Endothelial cell of umbilical vein (primary cell): ENCODE measurements around the gene PTPRD. TPM values are rescaled to one million over a fixed set of nuclear protein-coding genes. Genes with fewer than 3 reads are reported as not detected.

Experiments used
- BruUV-seq: library from RNA; stranded (reverse); fragments of 400-500 nt; replicated peaks from 2 replicates; lab custom pipeline; 2021; lab: Mats Ljungman, UMichigan
- CTCF ChIA-PET: fragments of 300-600, 350-600 bp; sonication (Branson Sonifier 250); formaldehyde crosslinking; loops from one replicate; lab custom pipeline; 2021; ENCODE audit warnings: antibody characterized with exemption, inconsistent platforms; lab: Charles Lee
- POLR2A ChIA-PET: fragments of 300-600, 350-600 bp; sonication (Branson Sonifier 250); formaldehyde crosslinking; loops from one replicate; lab custom pipeline; 2021; ENCODE audit warnings: antibody characterized with exemption, inconsistent platforms; lab: Charles Lee
- DNase-seq: peaks from one replicate; pipeline ENCODE4 v3.0.0-alpha.2; 2011; ENCODE audit warnings: low read depth, low spot score
- FAIRE-seq: peaks from 2 replicates; lab custom pipeline; 2011; peaks lifted over from hg19 to GRCh38; lab: Jason Lieb, UNC
- H2AFZ ChIP-seq: 2 replicates; pipeline ENCODE4 v1.6.0; 2012; ENCODE audit warnings: low read depth, low read length, control low read depth, inconsistent platforms
- H3K27ac ChIP-seq: 2 replicates; pipeline ENCODE4 v1.5.1; 2011; ENCODE audit warnings: low read depth, mild to moderate bottlenecking, control low read depth, low read length, moderate library complexity; ENCODE audit not compliant: insufficient read depth
- H3K27me3 ChIP-seq, 2 experiments: 2 replicates each; pipeline versions ENCODE4 v1.6.0 to v1.6.1; 2011; ENCODE audit warnings: low read length in 2 of 2, mixed read lengths in 1 of 2; ENCODE audit not compliant: control insufficient read depth in 2 of 2, insufficient read depth in 2 of 2
- H3K36me3 ChIP-seq, 2 experiments: 2 replicates in 1 of 2; 3 replicates in 1 of 2; pipeline ENCODE4 v1.5.1; 2011; ENCODE audit warnings: low read length in 2 of 2, mild to moderate bottlenecking in 1 of 2, moderate library complexity in 1 of 2; ENCODE audit not compliant: control insufficient read depth in 2 of 2, insufficient read depth in 2 of 2; ENCODE audit errors: extremely low read depth in 1 of 2
- H3K4me1 ChIP-seq: 3 replicates; pipeline ENCODE4 v1.5.1; 2011; ENCODE audit warnings: mild to moderate bottlenecking, low read length; ENCODE audit not compliant: control insufficient read depth, insufficient read depth; ENCODE audit errors: extremely low read depth
- H3K4me2 ChIP-seq: 2 replicates; pipeline ENCODE4 v1.6.1; 2011; ENCODE audit warnings: low read length, control low read depth, mixed read lengths; ENCODE audit not compliant: insufficient read depth
- H3K4me3 ChIP-seq, 3 experiments: fragments of 200-600 bp in 1 of 3; sonication (generic), shearing (Covaris generic) in 1 of 3; replicated peaks in 1 of 3; 2 replicates each; pipeline ENCODE4 v1.5.1; 2011 to 2016; ENCODE audit warnings: control low read depth in 3 of 3, low read length in 3 of 3, mild to moderate bottlenecking in 2 of 3, inconsistent platforms in 1 of 3, low read depth in 1 of 3, moderate library complexity in 1 of 3; ENCODE audit not compliant: insufficient read depth in 1 of 3
- H3K79me2 ChIP-seq: 2 replicates; pipeline ENCODE4 v1.6.0; 2012; ENCODE audit warnings: low read length, inconsistent platforms; ENCODE audit not compliant: control insufficient read depth, insufficient read depth
- H3K9ac ChIP-seq: replicated peaks from 2 replicates; pipeline ENCODE3; 2011; ENCODE audit warnings: low read length, control low read depth; ENCODE audit not compliant: insufficient read depth; ENCODE audit errors: extremely low read depth
- H3K9me1 ChIP-seq: replicated peaks from 3 replicates; pipeline ENCODE4 v1.6.0; 2011; ENCODE audit warnings: mild to moderate bottlenecking, low read length; ENCODE audit not compliant: control insufficient read depth, insufficient read depth; ENCODE audit errors: extremely low read depth
- H3K9me3 ChIP-seq: replicated peaks from 2 replicates; pipeline ENCODE4 v1.5.1; 2012; ENCODE audit warnings: low read length, inconsistent platforms; ENCODE audit not compliant: control insufficient read depth, insufficient read depth
- H4K20me1 ChIP-seq: replicated peaks from 2 replicates; pipeline ENCODE3; 2011; ENCODE audit warnings: mild to moderate bottlenecking, low read length; ENCODE audit not compliant: control insufficient read depth, insufficient read depth; ENCODE audit errors: extremely low read depth
- FOS ChIP-seq: IDR thresholded peaks from 2 replicates; pipeline ENCODE4 v1.6.1; 2011; ENCODE audit warnings: mild to moderate bottlenecking, low read length, moderate library complexity, borderline replicate concordance; ENCODE audit not compliant: insufficient read depth
- GATA2 ChIP-seq: IDR thresholded peaks from 2 replicates; pipeline ENCODE4 v1.7.0; 2011; ENCODE audit warnings: low read depth, mild to moderate bottlenecking, moderate library complexity, mixed read lengths, low read length; ENCODE audit not compliant: insufficient read length, insufficient read depth
- JUN ChIP-seq: IDR thresholded peaks from 2 replicates; pipeline ENCODE4 v1.6.1; 2011; ENCODE audit warnings: borderline replicate concordance, low read depth; ENCODE audit not compliant: insufficient read length, insufficient read depth
- MAX ChIP-seq: IDR thresholded peaks from 2 replicates; pipeline ENCODE4 v1.6.1; 2011; ENCODE audit not compliant: insufficient read depth, insufficient read length
- MYC ChIP-seq: IDR thresholded peaks from one replicate; pipeline ENCODE4 v1.6.1; 2011; ENCODE audit warnings: mild to moderate bottlenecking, low read depth, low read length
- POLR2AphosphoS5 ChIP-seq: IDR thresholded peaks from 2 replicates; pipeline ENCODE4 v1.6.1; 2012; ENCODE audit warnings: low read depth, mild to moderate bottlenecking, control low read depth, low read length, moderate library complexity; ENCODE audit not compliant: insufficient read depth
- dilution Hi-C: fragments of 300-500 bp; cut with MboI; formaldehyde crosslinking; loops from one replicate; pipeline ENCODE4 v1.15.0; 2019; ENCODE audit warnings: low sequenced_read_pairs; ENCODE audit not compliant: extremely low pct_ligation_motif_present
- intact Hi-C: fragments of 100-400 bp; cut with micrococcal nuclease; formaldehyde crosslinking; loops from one replicate; pipeline ENCODE4 v1.10.0; 2022
- polyA plus RNA-seq, 4 experiments: library from polyadenylated mRNA; depleted of rRNA in 3 of 4; stranded (reverse) in 3 of 4; unstranded in 1 of 4; fragments of >200 nt; gene quantifications; 2 replicates each; pipeline versions ENCODE4 v1.2.1 to v1.2.3, GENCODE V29; 2011 to 2012; ENCODE audit warnings: missing spikeins in 1 of 4
- total RNA-seq: library from RNA; stranded (reverse); gene quantifications from 2 replicates; pipeline ENCODE4 v1.2.3, GENCODE V29; 2021
- TF ChIP-seq, protein P1 (sequence below), 2 donors: IDR thresholded peaks; 1 replicate in 1 of 2; 2 replicates in 1 of 2; pipeline ENCODE4 v1.5.1; 2011; ENCODE audit warnings: low read length in 2 of 2, mild to moderate bottlenecking in 2 of 2, moderate library complexity in 2 of 2, control low read depth in 1 of 2, inconsistent platforms in 1 of 2, low read depth in 1 of 2; ENCODE audit not compliant: insufficient read depth in 1 of 2; ENCODE audit errors: extremely low read depth in 1 of 2

The PTPRD gene
- total and polyA plus RNA-seq, 2 donors (not counting 3 experiments of a cell fraction or from before 2014, with no cell fraction given) = 5.5 to 5.7 TPM

DNA sequence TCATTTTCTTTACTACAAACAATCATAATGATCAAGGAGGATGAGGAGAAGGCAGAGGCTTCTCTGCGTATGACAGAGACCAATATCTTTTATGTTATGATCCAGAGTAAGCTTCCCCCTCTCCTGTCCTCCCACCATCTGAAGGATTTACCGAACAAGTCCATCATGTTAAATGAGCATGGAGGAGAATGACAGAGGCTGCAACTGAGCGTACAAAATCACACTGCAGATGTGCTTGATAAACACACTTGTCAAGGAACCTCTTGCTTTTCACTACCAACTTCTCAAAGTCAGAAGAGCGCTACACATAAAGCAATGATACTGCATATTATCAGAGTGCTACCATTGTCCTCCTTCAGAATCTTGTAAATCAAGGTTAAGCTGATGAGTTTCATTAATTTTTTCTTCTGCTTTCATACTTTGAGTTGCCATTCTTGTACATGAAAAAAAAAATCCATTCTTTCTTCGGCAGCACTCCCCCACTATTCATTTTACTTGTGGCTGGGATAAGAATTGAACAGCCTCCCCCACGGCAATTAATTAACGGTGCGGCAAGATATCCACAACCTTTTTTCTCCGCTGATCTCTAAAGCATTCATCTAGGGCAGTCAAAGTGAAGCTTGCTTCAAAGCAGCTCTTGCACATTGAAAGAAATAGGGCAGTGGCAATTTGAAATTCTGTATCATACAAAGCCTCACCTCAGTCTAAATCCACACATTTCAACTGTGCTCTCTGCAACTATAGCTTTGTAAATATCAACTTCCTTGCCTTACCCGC lies 2139.4 kb downstream of the PTPRD start:
- no peak overlapping the region for H3K27ac ChIP-seq
- no peaks in the 10 kb centered on the region for H3K4me1 ChIP-seq
- H3K9ac ChIP-seq = no peak overlapping the region
- no peaks in the 10 kb centered on the region for H3K79me2 ChIP-seq
- no TSS peak for BruUV-seq
- H3K36me3 ChIP-seq = no peaks in the 10 kb centered on the region
- intact Hi-C loops = no loop called here
- CTCF ChIA-PET = no interaction called here
- H3K4me2 ChIP-seq = no peak overlapping the region
- no peaks in the 10 kb centered on the region for H3K9me1 ChIP-seq
- no peak overlapping the region for H3K4me3 ChIP-seq
- H2AFZ ChIP-seq = no peak overlapping the region
- no peak for DNase-seq
- POLR2A ChIA-PET = no interaction called here
- dilution Hi-C loops = no loop called here
- TF ChIP-seq GATA2 (no peak), MAX (no peak), POLR2AphosphoS5 (no peak), JUN (no peak), FOS (no peak), MYC (no peak)
- TF ChIP-seq, protein P1, sequence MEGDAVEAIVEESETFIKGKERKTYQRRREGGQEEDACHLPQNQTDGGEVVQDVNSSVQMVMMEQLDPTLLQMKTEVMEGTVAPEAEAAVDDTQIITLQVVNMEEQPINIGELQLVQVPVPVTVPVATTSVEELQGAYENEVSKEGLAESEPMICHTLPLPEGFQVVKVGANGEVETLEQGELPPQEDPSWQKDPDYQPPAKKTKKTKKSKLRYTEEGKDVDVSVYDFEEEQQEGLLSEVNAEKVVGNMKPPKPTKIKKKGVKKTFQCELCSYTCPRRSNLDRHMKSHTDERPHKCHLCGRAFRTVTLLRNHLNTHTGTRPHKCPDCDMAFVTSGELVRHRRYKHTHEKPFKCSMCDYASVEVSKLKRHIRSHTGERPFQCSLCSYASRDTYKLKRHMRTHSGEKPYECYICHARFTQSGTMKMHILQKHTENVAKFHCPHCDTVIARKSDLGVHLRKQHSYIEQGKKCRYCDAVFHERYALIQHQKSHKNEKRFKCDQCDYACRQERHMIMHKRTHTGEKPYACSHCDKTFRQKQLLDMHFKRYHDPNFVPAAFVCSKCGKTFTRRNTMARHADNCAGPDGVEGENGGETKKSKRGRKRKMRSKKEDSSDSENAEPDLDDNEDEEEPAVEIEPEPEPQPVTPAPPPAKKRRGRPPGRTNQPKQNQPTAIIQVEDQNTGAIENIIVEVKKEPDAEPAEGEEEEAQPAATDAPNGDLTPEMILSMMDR (IDR thresholded peaks at IDR 0.05; ENCODE audit: extremely low read depth in 1 of 2, insufficient read depth in 1 of 2, low read depth in 1 of 2, low read length in 2 of 2) = no peak
- H4K20me1 ChIP-seq = no peaks in the 10 kb centered on the region
- no peaks in the 10 kb centered on the region for H3K27me3 ChIP-seq
- no peak for FAIRE-seq
- H3K9me3 ChIP-seq = no peaks in the 10 kb centered on the region
